WTC11 (cell line): ENCODE data around the gene LIPN. TPM values are rescaled to one million over a fixed set of nuclear protein-coding genes. Genes with fewer than 3 reads are reported as not detected.
A peak's percentile ranks its signal among the peaks of the same experiment; 100 is the strongest.

ENCODE experiments used
- ATAC-seq: fragments of 200-7000 bp; cut with Tn5 transposase; 2 replicates; pipeline ENCODE4 v1.10.0; 2021; ENCODE audit warnings: mild to moderate bottlenecking, moderate library complexity
- CTCF ChIA-PET: fragments of 300-600 bp; sonication (Branson Sonifier 250); formaldehyde crosslinking; loops from one replicate; lab custom pipeline; 2021; ENCODE audit warnings: antibody characterized with exemption; lab: Charles Lee
- POLR2A ChIA-PET: fragments of 350-600 bp; sonication (Branson Sonifier 250); formaldehyde crosslinking; loops from one replicate; lab custom pipeline; 2021; ENCODE audit warnings: antibody characterized with exemption; lab: Charles Lee
- DNase-seq: peaks from one replicate; pipeline ENCODE4 v3.0.0; 2021; ENCODE audit warnings: low spot score
- H3K27ac Mint-ChIP-seq: 2 replicates; pipeline ENCODE4 v1.8.0; 2021; ENCODE audit warnings: mixed read lengths
- H3K27me3 Mint-ChIP-seq: 2 replicates; pipeline ENCODE4 v1.8.0; 2021; ENCODE audit warnings: low read depth, mild to moderate bottlenecking, moderate library complexity, mixed read lengths
- H3K36me3 Mint-ChIP-seq: 2 replicates; pipeline ENCODE4 v1.8.0; 2021; ENCODE audit warnings: mixed read lengths
- H3K4me1 Mint-ChIP-seq: 2 replicates; pipeline ENCODE4 v1.8.0; 2022; ENCODE audit warnings: mixed read lengths
- H3K4me3 Mint-ChIP-seq: 2 replicates; pipeline ENCODE4 v1.8.0; 2021; ENCODE audit warnings: mild to moderate bottlenecking, moderate library complexity, mixed read lengths
- H3K9me3 Mint-ChIP-seq: 2 replicates; pipeline ENCODE4 v1.8.0; 2021; ENCODE audit warnings: mixed read lengths
- CDX4 ChIP-seq: fragments of 250-450 bp; sonication (Bioruptor Pico); IDR thresholded peaks from 2 replicates; pipeline ENCODE4 v1.9.0; 2021; ENCODE audit warnings: moderate library complexity, mild to moderate bottlenecking, inconsistent platforms, borderline replicate concordance
- CREB1 ChIP-seq: sonication (generic); formaldehyde crosslinking; IDR thresholded peaks from 2 replicates; pipeline ENCODE4 v1.8.0; 2023; ENCODE audit warnings: mild to moderate bottlenecking, missing genetic modification reagents
- E2F1 ChIP-seq: sonication (generic); formaldehyde crosslinking; IDR thresholded peaks from 2 replicates; pipeline ENCODE4 v1.8.0; 2022; ENCODE audit warnings: mild to moderate bottlenecking, missing genetic modification reagents
- ESRRA ChIP-seq: sonication (generic); formaldehyde crosslinking; IDR thresholded peaks from 2 replicates; pipeline ENCODE4 v1.8.1; 2022; ENCODE audit warnings: mild to moderate bottlenecking, missing genetic modification reagents, borderline replicate concordance
- FOXK1 ChIP-seq: sonication (generic); formaldehyde crosslinking; IDR thresholded peaks from 2 replicates; pipeline ENCODE4 v1.8.0; 2022; ENCODE audit warnings: mild to moderate bottlenecking, moderate library complexity, missing genetic modification reagents
- MXD4 ChIP-seq: fragments of 250-450 bp; sonication (Bioruptor Pico); IDR thresholded peaks from 2 replicates; pipeline ENCODE4 v1.8.0; 2021; ENCODE audit warnings: mild to moderate bottlenecking, moderate library complexity, borderline replicate concordance
- NFYB ChIP-seq: sonication (generic); formaldehyde crosslinking; conservative IDR thresholded peaks from 2 replicates; pipeline ENCODE4 v1.8.0; 2022; ENCODE audit warnings: low read depth, missing genetic modification reagents
- PRRX2 ChIP-seq: fragments of 250-450 bp; sonication (Bioruptor Pico); IDR thresholded peaks from 2 replicates; pipeline ENCODE4 v1.8.0; 2021; ENCODE audit warnings: mild to moderate bottlenecking
- RORB ChIP-seq: fragments of 250-450 bp; sonication (Bioruptor Pico); IDR thresholded peaks from 2 replicates; pipeline ENCODE4 v1.9.0; 2021; ENCODE audit warnings: mild to moderate bottlenecking
- SOX15 ChIP-seq: fragments of 250-450 bp; sonication (Bioruptor Pico); IDR thresholded peaks from 2 replicates; pipeline ENCODE4 v1.9.0; 2021; ENCODE audit warnings: mild to moderate bottlenecking
- ZNF232 ChIP-seq: sonication (generic); formaldehyde crosslinking; IDR thresholded peaks from 2 replicates; pipeline ENCODE4 v1.8.0; 2022; ENCODE audit warnings: mild to moderate bottlenecking, missing genetic modification reagents
- ZNF263 ChIP-seq: sonication (generic); formaldehyde crosslinking; IDR thresholded peaks from 2 replicates; pipeline ENCODE4 v1.8.1; 2022; ENCODE audit warnings: low read depth, mild to moderate bottlenecking, moderate library complexity, missing genetic modification reagents
- total RNA-seq: library from RNA; stranded (reverse); gene quantifications from 3 replicates; pipeline ENCODE4 v1.2.3, GENCODE V29; 2021
- TF ChIP-seq, protein P1 (sequence below): fragments of 250-450 bp; sonication (Bioruptor Pico); IDR thresholded peaks from 2 replicates; pipeline ENCODE4 v1.9.0; 2021; ENCODE audit warnings: mild to moderate bottlenecking, borderline replicate concordance
- TF ChIP-seq, protein P2 (sequence below): sonication (generic); formaldehyde crosslinking; IDR thresholded peaks from 2 replicates; pipeline ENCODE4 v1.8.1; 2023; ENCODE audit warnings: mild to moderate bottlenecking, missing genetic modification reagents
- TF ChIP-seq, protein P3 (sequence below): sonication (generic); formaldehyde crosslinking; IDR thresholded peaks from 2 replicates; pipeline ENCODE4 v1.8.1; 2022; ENCODE audit warnings: missing genetic modification reagents, borderline replicate concordance
- TF ChIP-seq, protein P4 (sequence below): fragments of 200-600 bp; IDR thresholded peaks from 2 replicates; pipeline ENCODE4 v1.8.0; 2022; ENCODE audit warnings: antibody characterized with exemption

LIPN gene
- total RNA-seq, 1 experiment from 2014 or later: not detected

DNA sequence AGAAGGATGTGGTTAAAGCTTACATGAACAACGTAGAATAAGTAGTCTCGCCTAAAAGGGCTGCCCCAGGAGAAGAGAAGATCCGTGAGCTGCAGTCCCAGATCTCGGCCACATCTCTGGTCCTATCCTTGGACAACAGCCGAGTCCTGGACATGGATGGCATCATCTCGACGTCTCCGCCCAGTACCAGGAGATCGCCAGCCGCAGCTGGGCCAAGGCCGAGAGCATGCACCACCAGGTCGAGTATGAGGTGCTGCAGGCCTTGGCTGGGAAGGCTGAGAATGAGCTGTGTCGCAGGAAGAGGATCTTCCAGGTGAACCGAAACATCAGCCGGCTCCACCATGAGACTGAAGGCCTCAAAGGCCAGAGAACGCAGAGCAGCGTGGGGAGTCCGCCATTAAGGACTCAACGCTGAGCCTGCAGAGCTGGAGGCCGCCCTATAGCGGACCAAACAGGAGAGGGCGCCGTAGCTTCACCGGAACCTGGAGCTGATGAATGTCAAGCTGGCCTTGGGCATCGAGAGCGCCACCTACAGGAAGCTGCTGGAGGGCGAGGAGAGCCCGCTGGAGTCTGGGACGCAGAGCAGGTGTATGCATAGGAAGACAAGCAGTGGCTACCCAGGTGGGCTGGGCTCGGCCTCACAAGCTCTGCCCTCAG is 31.6 kb upstream of the LIPN start (continued):
- TF ChIP-seq, protein P1, sequence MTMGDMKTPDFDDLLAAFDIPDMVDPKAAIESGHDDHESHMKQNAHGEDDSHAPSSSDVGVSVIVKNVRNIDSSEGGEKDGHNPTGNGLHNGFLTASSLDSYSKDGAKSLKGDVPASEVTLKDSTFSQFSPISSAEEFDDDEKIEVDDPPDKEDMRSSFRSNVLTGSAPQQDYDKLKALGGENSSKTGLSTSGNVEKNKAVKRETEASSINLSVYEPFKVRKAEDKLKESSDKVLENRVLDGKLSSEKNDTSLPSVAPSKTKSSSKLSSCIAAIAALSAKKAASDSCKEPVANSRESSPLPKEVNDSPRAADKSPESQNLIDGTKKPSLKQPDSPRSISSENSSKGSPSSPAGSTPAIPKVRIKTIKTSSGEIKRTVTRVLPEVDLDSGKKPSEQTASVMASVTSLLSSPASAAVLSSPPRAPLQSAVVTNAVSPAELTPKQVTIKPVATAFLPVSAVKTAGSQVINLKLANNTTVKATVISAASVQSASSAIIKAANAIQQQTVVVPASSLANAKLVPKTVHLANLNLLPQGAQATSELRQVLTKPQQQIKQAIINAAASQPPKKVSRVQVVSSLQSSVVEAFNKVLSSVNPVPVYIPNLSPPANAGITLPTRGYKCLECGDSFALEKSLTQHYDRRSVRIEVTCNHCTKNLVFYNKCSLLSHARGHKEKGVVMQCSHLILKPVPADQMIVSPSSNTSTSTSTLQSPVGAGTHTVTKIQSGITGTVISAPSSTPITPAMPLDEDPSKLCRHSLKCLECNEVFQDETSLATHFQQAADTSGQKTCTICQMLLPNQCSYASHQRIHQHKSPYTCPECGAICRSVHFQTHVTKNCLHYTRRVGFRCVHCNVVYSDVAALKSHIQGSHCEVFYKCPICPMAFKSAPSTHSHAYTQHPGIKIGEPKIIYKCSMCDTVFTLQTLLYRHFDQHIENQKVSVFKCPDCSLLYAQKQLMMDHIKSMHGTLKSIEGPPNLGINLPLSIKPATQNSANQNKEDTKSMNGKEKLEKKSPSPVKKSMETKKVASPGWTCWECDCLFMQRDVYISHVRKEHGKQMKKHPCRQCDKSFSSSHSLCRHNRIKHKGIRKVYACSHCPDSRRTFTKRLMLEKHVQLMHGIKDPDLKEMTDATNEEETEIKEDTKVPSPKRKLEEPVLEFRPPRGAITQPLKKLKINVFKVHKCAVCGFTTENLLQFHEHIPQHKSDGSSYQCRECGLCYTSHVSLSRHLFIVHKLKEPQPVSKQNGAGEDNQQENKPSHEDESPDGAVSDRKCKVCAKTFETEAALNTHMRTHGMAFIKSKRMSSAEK: 0 out of 2 replicates have a peak, but pooled peaks have one; percentile 54
- TF ChIP-seq ESRRA (CRISPR knock-in tag): no peak
- TF ChIP-seq ZNF232 (CRISPR knock-in tag): 0 out of 2 replicates have a peak, but pooled peaks have one; percentile 70
- TF ChIP-seq RORB (CRISPR knock-in tag): no peak

DNA sequence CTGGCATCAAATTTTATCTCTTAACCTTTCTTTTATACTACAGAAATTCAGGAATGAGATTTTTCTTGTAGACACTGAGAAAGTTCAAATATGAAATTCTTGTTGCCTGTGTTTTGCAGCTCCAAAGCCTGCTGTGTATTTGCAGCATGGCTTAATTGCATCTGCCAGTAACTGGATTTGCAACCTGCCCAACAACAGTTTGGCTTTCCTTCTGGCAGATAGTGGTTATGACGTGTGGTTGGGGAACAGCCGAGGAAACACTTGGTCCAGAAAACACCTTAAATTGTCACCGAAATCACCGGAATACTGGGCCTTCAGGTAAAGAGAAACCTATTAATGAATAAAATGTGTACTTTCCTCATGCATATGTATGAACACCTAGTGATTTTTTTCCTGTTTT is 29.0 kb upstream of the LIPN start:
- H3K9me3 Mint-ChIP-seq: no peaks in the 10 kb centered on the region
- peaks cover 30% of the 10 kb centered on the region for H3K27me3 Mint-ChIP-seq
- no peak for DNase-seq
- ChIA-PET CTCF (interaction anchor here (1.0 to 5.8 kb wide), 4 partner anchors 11 to 204 kb away, joined by 3 to 77 read pairs (median 3); no protein-coding TSS in a partner anchor), POLR2A (no interaction called here)
- no peak overlapping the region for H3K4me3 Mint-ChIP-seq
- no peak overlapping the region for H3K27ac Mint-ChIP-seq
- ATAC-seq: no peak
- TF ChIP-seq E2F1 (CRISPR knock-in tag) (no peak), CDX4 (CRISPR knock-in tag) (no peak), FOXK1 (CRISPR knock-in tag) (no peak), CREB1 (CRISPR knock-in tag) (no peak)
- TF ChIP-seq, protein P2, sequence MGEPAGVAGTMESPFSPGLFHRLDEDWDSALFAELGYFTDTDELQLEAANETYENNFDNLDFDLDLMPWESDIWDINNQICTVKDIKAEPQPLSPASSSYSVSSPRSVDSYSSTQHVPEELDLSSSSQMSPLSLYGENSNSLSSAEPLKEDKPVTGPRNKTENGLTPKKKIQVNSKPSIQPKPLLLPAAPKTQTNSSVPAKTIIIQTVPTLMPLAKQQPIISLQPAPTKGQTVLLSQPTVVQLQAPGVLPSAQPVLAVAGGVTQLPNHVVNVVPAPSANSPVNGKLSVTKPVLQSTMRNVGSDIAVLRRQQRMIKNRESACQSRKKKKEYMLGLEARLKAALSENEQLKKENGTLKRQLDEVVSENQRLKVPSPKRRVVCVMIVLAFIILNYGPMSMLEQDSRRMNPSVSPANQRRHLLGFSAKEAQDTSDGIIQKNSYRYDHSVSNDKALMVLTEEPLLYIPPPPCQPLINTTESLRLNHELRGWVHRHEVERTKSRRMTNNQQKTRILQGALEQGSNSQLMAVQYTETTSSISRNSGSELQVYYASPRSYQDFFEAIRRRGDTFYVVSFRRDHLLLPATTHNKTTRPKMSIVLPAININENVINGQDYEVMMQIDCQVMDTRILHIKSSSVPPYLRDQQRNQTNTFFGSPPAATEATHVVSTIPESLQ: no peak
- TF ChIP-seq, protein P3, sequence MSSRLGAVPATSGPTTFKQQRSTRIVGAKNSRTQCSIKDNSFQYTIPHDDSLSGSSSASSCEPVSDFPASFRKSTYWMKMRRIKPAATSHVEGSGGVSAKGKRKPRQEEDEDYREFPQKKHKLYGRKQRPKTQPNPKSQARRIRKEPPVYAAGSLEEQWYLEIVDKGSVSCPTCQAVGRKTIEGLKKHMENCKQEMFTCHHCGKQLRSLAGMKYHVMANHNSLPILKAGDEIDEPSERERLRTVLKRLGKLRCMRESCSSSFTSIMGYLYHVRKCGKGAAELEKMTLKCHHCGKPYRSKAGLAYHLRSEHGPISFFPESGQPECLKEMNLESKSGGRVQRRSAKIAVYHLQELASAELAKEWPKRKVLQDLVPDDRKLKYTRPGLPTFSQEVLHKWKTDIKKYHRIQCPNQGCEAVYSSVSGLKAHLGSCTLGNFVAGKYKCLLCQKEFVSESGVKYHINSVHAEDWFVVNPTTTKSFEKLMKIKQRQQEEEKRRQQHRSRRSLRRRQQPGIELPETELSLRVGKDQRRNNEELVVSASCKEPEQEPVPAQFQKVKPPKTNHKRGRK (CRISPR knock-in tag): no peak
- TF ChIP-seq, all 79 proteins: peak for 0
- Mint-ChIP-seq H3K4me1 (peaks cover 13% of the 10 kb centered on the region), H3K36me3 (no peaks in the 10 kb centered on the region)

GRCh38 chr10:88731296-88731695 is 28.5 kb upstream of the LIPN start:
- Mint-ChIP-seq H3K4me1 (peaks cover 13% of the 10 kb centered on the region), H3K4me3 (no peak overlapping the region), H3K27ac (no peak overlapping the region), H3K36me3 (no peaks in the 10 kb centered on the region), H3K27me3 (peaks cover 26% of the 10 kb centered on the region), H3K9me3 (no peaks in the 10 kb centered on the region)
- CTCF ChIA-PET: interaction anchor here (1.0 to 5.8 kb wide), 4 partner anchors 10 to 203 kb away, joined by 3 to 77 read pairs (median 3); no protein-coding TSS in a partner anchor
- ATAC-seq (peak; percentile 37), DNase-seq (peak; percentile 31)
- no peak for TF ChIP-seq NFYB (CRISPR knock-in tag)
- TF ChIP-seq MXD4: no peak
- TF ChIP-seq PRRX2 (CRISPR knock-in tag): no peak
- TF ChIP-seq SOX15 (CRISPR knock-in tag): no peak
- TF ChIP-seq, protein P4, sequence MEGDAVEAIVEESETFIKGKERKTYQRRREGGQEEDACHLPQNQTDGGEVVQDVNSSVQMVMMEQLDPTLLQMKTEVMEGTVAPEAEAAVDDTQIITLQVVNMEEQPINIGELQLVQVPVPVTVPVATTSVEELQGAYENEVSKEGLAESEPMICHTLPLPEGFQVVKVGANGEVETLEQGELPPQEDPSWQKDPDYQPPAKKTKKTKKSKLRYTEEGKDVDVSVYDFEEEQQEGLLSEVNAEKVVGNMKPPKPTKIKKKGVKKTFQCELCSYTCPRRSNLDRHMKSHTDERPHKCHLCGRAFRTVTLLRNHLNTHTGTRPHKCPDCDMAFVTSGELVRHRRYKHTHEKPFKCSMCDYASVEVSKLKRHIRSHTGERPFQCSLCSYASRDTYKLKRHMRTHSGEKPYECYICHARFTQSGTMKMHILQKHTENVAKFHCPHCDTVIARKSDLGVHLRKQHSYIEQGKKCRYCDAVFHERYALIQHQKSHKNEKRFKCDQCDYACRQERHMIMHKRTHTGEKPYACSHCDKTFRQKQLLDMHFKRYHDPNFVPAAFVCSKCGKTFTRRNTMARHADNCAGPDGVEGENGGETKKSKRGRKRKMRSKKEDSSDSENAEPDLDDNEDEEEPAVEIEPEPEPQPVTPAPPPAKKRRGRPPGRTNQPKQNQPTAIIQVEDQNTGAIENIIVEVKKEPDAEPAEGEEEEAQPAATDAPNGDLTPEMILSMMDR: no peak
- TF ChIP-seq ZNF263 (CRISPR knock-in tag): no peak
- POLR2A ChIA-PET: no interaction called here
